OCI-LY7 (cell line): ENCODE results near the gene GIPC2. TPM values are rescaled to one million over a fixed set of nuclear protein-coding genes. Genes with fewer than 3 reads are reported as not detected.

ENCODE experiments used
- BruUV-seq: library from RNA; stranded (reverse); fragments of 400-500 nt; replicated peaks from 2 replicates; lab custom pipeline; 2021; lab: Mats Ljungman, UMichigan
- CTCF ChIA-PET: fragments of 300-600 bp; sonication (Branson Sonifier 250); formaldehyde crosslinking; loops from one replicate; lab custom pipeline; 2022; ENCODE audit warnings: antibody characterized with exemption; ENCODE audit not compliant: unreplicated experiment; lab: Charles Lee
- POLR2A ChIA-PET: fragments of 300-600 bp; sonication (Branson Sonifier 250); formaldehyde crosslinking; loops from one replicate; lab custom pipeline; 2022; ENCODE audit warnings: antibody characterized with exemption; lab: Charles Lee
- DNase-seq: peaks from one replicate; pipeline ENCODE4 v3.0.0-alpha.2; 2015; ENCODE audit warnings: low spot score
- H2AFZ ChIP-seq: fragments of 200-600 bp; sonication (generic), shearing (Covaris generic); 2 replicates; pipeline ENCODE4 v1.6.1; 2014; ENCODE audit warnings: mild to moderate bottlenecking, antibody characterized with exemption, low read length, moderate library complexity
- H3K27ac ChIP-seq: fragments of 200-600 bp; sonication (generic); 2 replicates; pipeline ENCODE4 v1.5.1; 2014; ENCODE audit warnings: mixed run types, low read depth, mild to moderate bottlenecking, moderate library complexity, low read length, inconsistent platforms; ENCODE audit not compliant: poor library complexity, severe bottlenecking
- H3K36me3 ChIP-seq: fragments of 200-600 bp; sonication (generic); 2 replicates; pipeline ENCODE4 v1.6.1; 2014; ENCODE audit warnings: mild to moderate bottlenecking, antibody characterized with exemption, low read length, moderate library complexity, mixed read lengths; ENCODE audit not compliant: insufficient read depth
- H3K4me1 ChIP-seq: fragments of 200-600 bp; sonication (generic); 2 replicates; pipeline ENCODE4 v1.5.1; 2014; ENCODE audit warnings: mild to moderate bottlenecking, low read length; ENCODE audit not compliant: insufficient read depth, poor library complexity, severe bottlenecking
- H3K4me2 ChIP-seq: fragments of 200-600 bp; sonication (generic); 2 replicates; pipeline ENCODE4 v1.6.1; 2014; ENCODE audit warnings: mild to moderate bottlenecking, low read length
- H3K4me3 ChIP-seq: fragments of 200-600 bp; sonication (generic); 2 replicates; pipeline ENCODE4 v1.5.1; 2014; ENCODE audit warnings: mild to moderate bottlenecking, low read depth, low read length; ENCODE audit not compliant: poor library complexity, severe bottlenecking
- H3K79me2 ChIP-seq: fragments of 200-600 bp; sonication (generic); 2 replicates; pipeline ENCODE4 v1.6.1; 2016; ENCODE audit warnings: low read depth, mild to moderate bottlenecking, low read length, moderate library complexity, mixed read lengths; ENCODE audit not compliant: insufficient read depth
- H3K9me2 ChIP-seq: fragments of 200-600 bp; sonication (generic); 2 replicates; pipeline ENCODE4 v1.6.1; 2016; ENCODE audit warnings: mild to moderate bottlenecking, low read length, mixed read lengths; ENCODE audit not compliant: insufficient read depth
- H3K9me3 ChIP-seq: fragments of 200-600 bp; sonication (generic); 2 replicates; pipeline ENCODE4 v1.6.1; 2014; ENCODE audit warnings: mild to moderate bottlenecking, mixed run types, low read length, mixed read lengths
- H4K20me1 ChIP-seq: fragments of 200-600 bp; sonication (generic); 2 replicates; pipeline ENCODE4 v1.6.1; 2014; ENCODE audit warnings: mild to moderate bottlenecking, antibody characterized with exemption, low read length, moderate library complexity, mixed read lengths; ENCODE audit not compliant: insufficient read depth
- CTCF ChIP-seq: fragments of 200-600 bp; sonication (generic); conservative IDR thresholded peaks from 2 replicates; pipeline ENCODE4 v1.5.1; 2014; ENCODE audit warnings: mild to moderate bottlenecking, antibody characterized with exemption, low read length, moderate library complexity, mixed read lengths
- EZH2phosphoT487 ChIP-seq: fragments of 200-600 bp; sonication (generic); IDR thresholded peaks from 2 replicates; pipeline ENCODE4 v1.6.1; 2018; ENCODE audit warnings: low read depth, borderline replicate concordance, mild to moderate bottlenecking, mixed run types, antibody characterized with exemption, low read length, moderate library complexity, mixed read lengths
- intact Hi-C: fragments of 100-400 bp; cut with micrococcal nuclease; formaldehyde crosslinking; loops from one replicate; pipeline ENCODE4 v1.10.0; 2022; ENCODE audit not compliant: unreplicated experiment
- total RNA-seq, 2 experiments: library from RNA; depleted of rRNA in 1 of 2; stranded (reverse); fragments of >200 nt in 1 of 2; shearing (Covaris generic) in 1 of 2; gene quantifications; 2 replicates each; pipeline ENCODE4 v1.2.3, GENCODE V29; 2014 to 2022

The GIPC2 gene
- total RNA-seq, 2 experiments from 2014 or later, result not detected

- ChIA-PET POLR2A (interaction anchor here (0.8 to 2.7 kb wide), 3 partner anchors 12 to 475 kb away, joined by 3 to 10 read pairs (median 3); no protein-coding TSS in a partner anchor), CTCF (no interaction called here)
- Histone ChIP-seq H3K9me3 (no peaks in the 10 kb centered on the region), H4K20me1 (no peaks in the 10 kb centered on the region), H3K9me2 (no peaks in the 10 kb centered on the region), H3K27ac (no peak overlapping the region), H3K4me2 (peak overlapping the region; percentile 35; the same call in 1 of the 2 replicates), H3K4me3 (no peak overlapping the region), H3K79me2 (no peaks in the 10 kb centered on the region), H3K36me3 (no peaks in the 10 kb centered on the region), H3K4me1 (no peaks in the 10 kb centered on the region), H2AFZ (peak overlapping the region; percentile 46)
- no TSS peak for BruUV-seq
- intact Hi-C loops, result no loop called here
- TF ChIP-seq CTCF, result no peak
- TF ChIP-seq EZH2phosphoT487, result no peak
- DNase-seq, result peak; percentile 10
These were observed 97.4 kb downstream of the GIPC2 start for GRCh38 chr1:78143152-78143551.

GRCh38 chr1:78143673-78144072 lies 97.9 kb downstream of the GIPC2 start:
- CTCF ChIA-PET, result no interaction called here
- TF ChIP-seq CTCF (no peak), EZH2phosphoT487 (no peak)
- no peaks in the 10 kb centered on the region for H3K79me2 ChIP-seq
- H3K27ac ChIP-seq, result no peak overlapping the region
- no peaks in the 10 kb centered on the region for H3K9me3 ChIP-seq
- peak overlapping the region; percentile 46; the same call in 1 of the 2 replicates for H2AFZ ChIP-seq
- DNase-seq, result no peak
- BruUV-seq, result no TSS peak
- no peaks in the 10 kb centered on the region for H3K4me1 ChIP-seq
- intact Hi-C loops, result no loop called here
- POLR2A ChIA-PET, result interaction anchor here (0.8 to 2.7 kb wide), 4 partner anchors 12 to 475 kb away, joined by 3 to 10 read pairs (median 3); no protein-coding TSS in a partner anchor
- no peak overlapping the region for H3K4me2 ChIP-seq
- H3K36me3 ChIP-seq, result no peaks in the 10 kb centered on the region
- H3K9me2 ChIP-seq, result no peaks in the 10 kb centered on the region
- no peaks in the 10 kb centered on the region for H4K20me1 ChIP-seq
- no peak overlapping the region for H3K4me3 ChIP-seq

- DNase-seq, result peak; percentile 48
- no peaks in the 10 kb centered on the region for H3K36me3 ChIP-seq
- no peak overlapping the region for H3K4me2 ChIP-seq
- intact Hi-C loops, result loop anchor here (5.0 kb wide), 1 partner anchor 462 kb away; no protein-coding TSS in a partner anchor
- no peaks in the 10 kb centered on the region for H4K20me1 ChIP-seq
- no peaks in the 10 kb centered on the region for H3K79me2 ChIP-seq
- H3K9me2 ChIP-seq, result no peaks in the 10 kb centered on the region
- H2AFZ ChIP-seq, result no peak overlapping the region
- H3K4me3 ChIP-seq, result no peak overlapping the region
- H3K9me3 ChIP-seq, result no peaks in the 10 kb centered on the region
- no peaks in the 10 kb centered on the region for H3K4me1 ChIP-seq
- peak; percentile 96 for TF ChIP-seq CTCF
- TF ChIP-seq EZH2phosphoT487, result no peak
- no peak overlapping the region for H3K27ac ChIP-seq
- no TSS peak for BruUV-seq
- ChIA-PET POLR2A (interaction anchor here (2.7 kb wide), 1 partner anchor 14 kb away, joined by 10 read pairs; no protein-coding TSS in a partner anchor), CTCF (no interaction called here)
These were observed 99.4 kb downstream of the GIPC2 start for GRCh38 chr1:78145105-78145580.
